ENCODE measurements around the gene AP3D1.
A peak's percentile ranks its signal among the peaks of the same experiment; 100 is the strongest.
"Not testable (repeated sequence)": the region's sequence is repeated elsewhere in the genome, so short reads cannot be mapped to it uniquely, and the experiment has no call there.

The AP3D1 gene

GRCh38 chr19:2108251-2109016 lies 42.9 kb downstream of the AP3D1 start:
- DNase-seq (ENCODE audit: insufficient read length, low spot score) (no peak), FAIRE-seq (no peak)
- no peak for TF ChIP-seq POLR2A (IDR thresholded peaks at IDR 0.05; ENCODE audit: low read depth, low read length)

GRCh38 chr19:2103045-2103707 lies 48.2 kb downstream of the AP3D1 start:
- DNase-seq (ENCODE audit: insufficient read length, low spot score) = no peak
- FAIRE-seq = no peak
- no peak for TF ChIP-seq POLR2A (IDR thresholded peaks at IDR 0.05; ENCODE audit: low read depth, low read length)

GRCh38 chr19:2101417-2102335 lies 49.7 kb downstream of the AP3D1 start:
- no peak for TF ChIP-seq POLR2A (IDR thresholded peaks at IDR 0.05; ENCODE audit: low read depth, low read length)
- DNase-seq (ENCODE audit: insufficient read length, low spot score) (no peak), FAIRE-seq (no peak)

GRCh38 chr19:2100719-2101061 lies 50.7 kb downstream of the AP3D1 start:
- no peak for FAIRE-seq

GRCh38 chr19:2099937-2100718 lies 51.2 kb downstream of the AP3D1 start:
- DNase-seq (ENCODE audit: insufficient read length, low spot score) (no peak), FAIRE-seq (no peak)
- no peak for TF ChIP-seq POLR2A (IDR thresholded peaks at IDR 0.05; ENCODE audit: low read depth, low read length)

More at GRCh38 chr19:2100719-2101061, 50.7 kb downstream of the AP3D1 start:
- no peak for DNase-seq (ENCODE audit: insufficient read length, low spot score)
- no peak for TF ChIP-seq POLR2A (IDR thresholded peaks at IDR 0.05; ENCODE audit: low read depth, low read length)

- no peak for TF ChIP-seq POLR2A (IDR thresholded peaks at IDR 0.05; ENCODE audit: low read depth, low read length)
- FAIRE-seq (no peak), DNase-seq (ENCODE audit: insufficient read length, low spot score) (no peak)
Observed at GRCh38 chr19:2099054-2099501, 52.3 kb downstream of the AP3D1 start.

GRCh38 chr19:2097886-2098327 lies 53.5 kb downstream of the AP3D1 start:
- no peak for DNase-seq (ENCODE audit: insufficient read length, low spot score)
- no peak for FAIRE-seq
- TF ChIP-seq POLR2A (IDR thresholded peaks at IDR 0.05; ENCODE audit: low read depth, low read length) = no peak

- no peak for DNase-seq (ENCODE audit: insufficient read length, low spot score)
- no peak for FAIRE-seq
- TF ChIP-seq POLR2A (IDR thresholded peaks at IDR 0.05; ENCODE audit: low read depth, low read length) = no peak
Observed at GRCh38 chr19:2097203-2097885, 54.0 kb downstream of the AP3D1 start.

- DNase-seq (ENCODE audit: insufficient read length, low spot score) = peak; percentile 98
- peak; percentile 27 for FAIRE-seq
Observed at GRCh38 chr19:2096480-2097202, 54.7 kb downstream of the AP3D1 start, which contains the start of gene IZUMO4. Gene IZUMO4 (plus strand): TSS chr19:2096915. CDS start chr19:2096946, 31 bp downstream.

GRCh38 chr19:2096034-2096479 lies 55.3 kb downstream of the AP3D1 start, which contains the start of gene MOB3A:
Gene MOB3A (minus strand): TSS chr19:2096326. CDS start chr19:2078560, 17,766 bp downstream.
- TF ChIP-seq POLR2A (IDR thresholded peaks at IDR 0.05; ENCODE audit: low read depth, low read length) = peak; percentile 59
- FAIRE-seq (no peak), DNase-seq (ENCODE audit: insufficient read length, low spot score) (peak; percentile 82)

More at GRCh38 chr19:2096480-2097202, 54.7 kb downstream of the AP3D1 start, which contains the start of gene IZUMO4:
- no peak for TF ChIP-seq POLR2A (IDR thresholded peaks at IDR 0.05; ENCODE audit: low read depth, low read length)

- not testable (repeated sequence) for FAIRE-seq; DNase-seq (ENCODE audit: insufficient read length, low spot score)
Observed at GRCh38 chr19:2091926-2092525, 59.3 kb downstream of the AP3D1 start.

Data from H54 (cell line).